GM03348 (cell line): ENCODE measurements around the gene HUS1.
"Not testable (repeated sequence)": the region's sequence is repeated elsewhere in the genome, so short reads cannot be mapped to it uniquely, and the experiment has no call there.

Source experiments
- DNase-seq: peaks from one replicate; pipeline ENCODE4 v3.0.0; 2012; ENCODE audit warnings: low spot score

Gene HUS1

DNA sequence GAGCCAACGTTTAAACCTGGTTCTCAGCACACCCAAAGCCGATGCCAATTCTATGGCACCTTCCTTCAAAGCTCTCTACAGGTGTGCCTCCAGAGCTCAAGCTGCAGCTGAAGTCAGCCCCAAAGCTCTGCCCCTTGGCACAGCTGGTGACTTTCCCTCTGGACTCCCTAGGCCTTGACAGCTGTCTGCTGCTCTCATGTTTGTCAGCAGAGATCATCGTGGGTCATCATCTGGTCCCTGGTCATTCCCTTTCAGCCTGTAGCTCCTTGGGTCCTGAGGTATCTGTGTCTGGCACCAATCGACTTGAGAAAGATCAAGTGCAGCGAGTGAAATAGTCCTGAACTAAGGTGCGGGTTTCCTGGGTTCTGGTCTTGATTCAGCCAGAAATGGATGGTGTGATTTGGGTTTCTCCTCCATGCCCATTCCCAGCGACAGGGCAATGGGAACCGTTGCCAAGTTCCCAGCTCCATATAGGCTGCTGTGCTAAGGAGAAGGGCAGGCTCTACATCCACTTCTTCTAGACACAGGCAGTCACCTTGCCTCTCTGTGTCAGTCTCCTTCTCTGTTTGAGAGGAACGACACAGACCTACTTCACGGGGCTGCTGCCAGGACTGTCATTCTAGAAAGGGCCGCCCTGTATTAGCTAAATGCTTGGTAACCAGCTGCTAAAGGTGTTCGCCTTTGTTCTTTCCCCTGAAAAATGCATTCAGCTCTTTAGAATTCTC lies 34.7 kb downstream of the HUS1 start:
- DNase-seq: no peak

DNA sequence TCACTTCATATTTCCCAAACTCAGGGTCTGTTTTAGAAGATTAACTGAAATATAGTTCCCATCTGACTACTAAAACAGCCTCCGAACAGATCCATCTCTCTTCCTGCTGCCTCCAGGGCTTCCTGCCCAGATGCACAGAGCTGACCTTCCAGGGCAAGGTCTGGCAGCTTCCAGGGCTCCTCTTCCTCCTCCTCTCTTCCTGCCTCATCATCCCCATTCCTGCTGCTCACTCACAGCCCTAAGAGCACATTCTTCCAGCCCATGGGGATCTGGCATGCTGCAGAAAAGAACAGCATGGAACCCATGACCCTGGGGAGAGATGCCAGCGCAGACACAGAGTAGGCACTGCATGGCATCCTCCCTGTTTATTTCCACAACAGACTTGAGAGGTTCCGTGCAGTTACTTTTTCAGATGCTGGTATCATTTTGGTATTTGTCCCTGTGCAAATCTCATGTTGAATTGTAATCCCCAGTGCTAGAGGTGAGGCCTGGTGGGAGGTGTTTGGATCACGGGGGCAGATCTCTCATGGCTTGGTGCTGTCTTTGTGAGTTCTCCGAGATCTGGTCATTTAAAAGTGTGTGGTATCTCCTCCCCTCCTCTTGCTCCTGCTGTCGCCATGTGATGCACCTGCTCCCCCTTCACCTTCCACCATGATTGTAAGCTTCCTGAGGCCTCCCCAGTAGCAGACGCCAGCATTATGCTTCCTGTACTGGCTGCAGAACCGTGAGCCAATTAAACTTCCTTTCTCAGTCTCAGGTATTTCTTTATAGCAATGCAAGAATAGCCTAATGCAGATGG lies 35.5 kb downstream of the HUS1 start:
- peak; percentile 20 for DNase-seq

- DNase-seq: not testable (repeated sequence)
Measured at GRCh38 chr7:47942651-47943050, 36.8 kb downstream of the HUS1 start.

DNA sequence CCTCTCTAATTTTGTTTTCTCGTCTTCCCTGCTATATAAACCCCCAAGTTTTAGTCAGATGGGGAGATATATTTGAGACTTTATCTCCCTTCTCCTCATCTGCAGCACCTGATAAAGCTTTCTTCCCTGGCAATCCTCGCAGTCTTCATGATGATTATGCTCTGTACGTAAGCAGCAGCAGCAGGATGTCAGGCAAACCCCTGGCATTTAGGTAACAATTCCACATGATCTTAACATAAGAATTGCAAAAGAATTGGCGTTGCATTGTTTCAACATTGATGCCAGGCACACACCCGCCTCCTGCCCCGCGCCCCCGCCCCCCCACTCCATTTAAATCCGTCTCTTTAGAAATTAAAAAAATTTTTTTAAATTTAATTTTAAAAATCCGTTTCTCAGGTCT lies 37.3 kb downstream of the HUS1 start:
- no peak for DNase-seq

- peak; percentile 88 for DNase-seq
Measured at GRCh38 chr7:47941136-47941844, 38.1 kb downstream of the HUS1 start.

GRCh38 chr7:47940088-47941013 lies 39.1 kb downstream of the HUS1 start:
- peak; percentile 94 for DNase-seq

DNA sequence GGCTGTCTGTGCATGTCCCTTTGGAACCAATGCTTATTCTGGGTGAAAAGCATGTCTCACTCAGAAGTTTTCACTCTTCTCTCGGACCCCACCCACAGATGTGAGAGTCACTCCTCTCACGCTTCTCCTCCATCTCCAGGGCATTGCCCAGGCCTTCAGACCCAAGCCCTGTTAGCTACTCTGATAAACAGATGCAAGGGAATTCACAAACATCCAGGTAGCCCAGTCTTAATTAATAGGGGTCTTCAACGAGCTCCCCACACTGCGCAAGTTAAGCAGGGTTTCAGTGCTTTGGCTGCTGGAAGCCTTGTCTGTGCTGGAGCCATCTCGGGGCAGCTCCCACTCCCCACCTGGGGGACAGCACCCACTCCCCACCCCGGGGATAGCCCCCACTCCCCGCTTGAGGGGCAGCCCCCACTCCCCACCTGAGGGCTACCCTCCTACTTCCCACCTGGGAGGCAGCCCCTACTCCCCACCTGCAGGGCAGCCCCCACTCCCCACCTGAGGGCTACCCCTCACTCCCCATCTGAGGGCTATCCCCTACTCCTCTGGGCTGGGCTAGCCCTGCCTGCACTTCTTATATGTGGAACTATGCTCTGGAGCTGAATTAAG lies 39.9 kb downstream of the HUS1 start:
- DNase-seq: no peak

- DNase-seq: no peak
Measured at GRCh38 chr7:47938574-47939165, 40.7 kb downstream of the HUS1 start.

DNA sequence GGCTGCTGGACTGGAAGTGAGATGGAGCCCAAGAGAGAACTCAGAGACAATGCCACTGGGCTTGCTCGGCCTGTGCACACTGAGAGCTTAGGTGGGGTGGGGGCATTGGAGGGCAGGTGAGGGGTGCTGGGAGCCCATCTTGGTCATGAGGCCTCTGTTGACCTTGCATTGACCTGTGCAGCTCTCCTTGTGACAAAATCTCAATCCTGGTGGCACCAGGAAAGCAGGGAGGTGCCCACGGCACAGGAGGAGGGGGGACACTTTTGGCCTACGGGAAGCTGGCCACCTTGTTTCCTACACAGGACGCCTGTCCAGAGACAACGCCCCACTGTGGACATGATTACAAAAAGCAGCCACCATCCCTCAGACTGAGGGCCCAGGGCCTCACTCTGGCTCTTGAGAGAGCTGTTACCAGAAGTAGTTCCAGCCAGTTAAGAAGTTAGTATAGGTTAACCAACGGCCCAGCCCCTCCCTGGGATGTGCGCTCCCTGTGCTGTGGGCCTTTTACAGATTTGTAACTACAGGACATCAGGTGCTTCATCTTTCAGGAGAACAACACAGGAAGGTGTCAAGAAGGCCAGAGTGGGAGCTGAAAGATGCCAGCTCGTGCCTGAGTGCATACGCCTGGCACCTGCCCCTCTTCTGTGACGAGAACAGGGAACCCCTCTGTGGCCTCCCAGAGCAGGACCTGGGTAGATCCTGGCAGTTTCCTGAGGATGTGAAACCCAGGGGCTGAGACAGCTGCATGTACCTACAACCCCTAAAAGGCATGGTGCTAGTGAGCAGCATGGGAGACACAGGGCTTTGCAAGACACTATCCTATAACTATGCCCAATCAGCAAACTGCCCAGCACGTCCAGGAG lies 41.5 kb downstream of the HUS1 start:
- no peak for DNase-seq

GRCh38 chr7:47937065-47937687 lies 42.2 kb downstream of the HUS1 start:
- DNase-seq: no peak

DNA sequence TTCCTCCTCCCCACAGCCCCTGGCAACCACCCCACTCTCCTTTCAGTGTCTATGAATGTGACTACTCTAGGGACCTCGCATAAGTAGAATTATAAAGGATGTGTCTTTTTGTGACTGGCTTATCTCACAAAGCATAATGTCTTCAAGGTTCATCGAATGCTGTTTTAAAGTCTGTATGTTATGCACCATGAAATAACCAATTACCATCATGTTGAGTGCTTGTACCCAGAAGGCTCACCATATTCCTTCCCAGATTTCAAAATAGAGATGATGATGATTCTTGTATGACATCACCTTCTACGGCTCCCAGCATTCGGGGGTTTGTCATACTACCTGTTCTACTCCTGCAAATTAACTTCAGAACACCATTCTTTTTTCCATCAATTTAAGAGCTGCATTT lies 43.1 kb downstream of the HUS1 start:
- no peak for DNase-seq

- DNase-seq: no peak
Measured at GRCh38 chr7:47935336-47935735, 44.1 kb downstream of the HUS1 start.

- DNase-seq: no peak
Measured at GRCh38 chr7:47934831-47935230, 44.6 kb downstream of the HUS1 start.

DNA sequence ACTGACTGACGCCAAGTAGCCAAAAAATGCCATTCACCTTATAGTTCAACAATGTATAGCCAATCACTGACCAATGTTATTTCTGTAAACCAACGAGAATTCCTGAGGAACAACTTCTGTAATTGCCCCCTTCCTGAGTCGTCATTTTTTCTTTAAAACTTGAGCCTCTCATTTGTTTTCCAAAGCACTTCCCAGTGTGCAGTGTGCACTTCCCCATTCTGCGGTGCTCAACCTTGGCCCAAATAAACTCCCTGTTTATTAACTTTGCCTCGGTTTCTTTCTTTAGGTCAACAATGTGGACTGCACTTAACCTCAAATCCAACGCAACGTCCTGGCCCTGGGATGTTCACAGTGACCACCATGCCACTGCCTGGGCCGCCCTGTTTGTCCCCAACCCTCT lies 46.2 kb downstream of the HUS1 start:
- no peak for DNase-seq

- no peak for DNase-seq
Measured at GRCh38 chr7:47932466-47933037, 46.9 kb downstream of the HUS1 start.

- DNase-seq: peak; percentile 77
Measured at GRCh38 chr7:47932016-47932415, 47.4 kb downstream of the HUS1 start.

- DNase-seq: peak; percentile 20
Measured at GRCh38 chr7:47931005-47932004, 48.1 kb downstream of the HUS1 start.

GRCh38 chr7:47924266-47924665 lies 55.1 kb downstream of the HUS1 start:
- no peak for DNase-seq
